ENCODE measurements around the gene STYXL2.

STYXL2 gene

DNA sequence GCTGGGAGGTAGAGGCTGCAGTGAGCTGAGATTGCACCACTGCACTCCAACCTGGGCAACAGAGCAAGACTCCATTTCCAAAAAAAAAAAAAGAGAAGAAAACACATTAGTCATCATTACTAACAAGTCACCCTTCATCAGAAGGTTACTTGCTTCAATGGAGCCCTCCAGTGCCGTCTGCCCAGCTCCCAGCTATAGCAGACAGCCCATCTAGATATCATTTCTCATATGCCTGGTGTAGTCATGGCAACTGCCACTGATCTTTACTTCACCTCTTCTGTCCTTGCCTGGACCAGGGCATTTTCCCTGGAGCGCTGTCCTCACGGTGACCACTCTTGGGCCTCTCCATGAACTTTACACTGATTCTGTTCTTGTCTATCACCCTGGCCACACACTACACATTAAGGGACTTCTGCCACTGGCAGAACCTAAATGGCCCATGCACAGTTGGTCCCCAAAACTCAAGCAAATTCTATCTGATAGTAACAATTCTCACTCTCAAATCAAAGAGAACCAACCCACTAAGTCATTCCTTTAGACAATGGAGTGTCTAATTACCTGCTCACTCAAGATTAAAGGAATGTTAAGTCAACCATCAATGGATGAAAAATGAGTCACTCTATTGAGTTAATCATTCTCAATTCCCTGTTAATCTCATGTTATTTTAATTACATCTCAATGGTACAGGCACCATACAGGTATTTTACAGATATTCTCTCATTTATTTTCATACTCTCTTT, 16.6 kb upstream of the STYXL2 start:
- in situ Hi-C loops (cut with MboI; ENCODE audit: low sequenced_read_pairs) = no loop called here

DNA sequence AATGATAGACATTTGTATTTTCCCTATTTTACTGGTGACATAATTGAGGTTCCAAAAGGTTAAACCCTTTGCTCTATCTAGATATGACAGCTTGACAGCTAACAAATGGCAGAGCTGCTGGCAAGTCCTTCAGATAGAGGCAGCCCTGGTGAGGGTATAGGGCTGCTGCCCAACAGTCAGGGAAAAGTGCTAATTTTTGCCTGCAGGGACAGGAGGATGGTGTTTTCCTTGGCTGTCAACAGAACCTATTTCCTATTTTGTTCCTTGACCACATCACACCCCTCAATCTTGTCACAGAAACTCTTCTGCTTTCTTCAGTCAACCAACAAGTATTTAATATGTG, 16.0 kb upstream of the STYXL2 start:
- in situ Hi-C loops (cut with MboI; ENCODE audit: low sequenced_read_pairs) = no loop called here

DNA sequence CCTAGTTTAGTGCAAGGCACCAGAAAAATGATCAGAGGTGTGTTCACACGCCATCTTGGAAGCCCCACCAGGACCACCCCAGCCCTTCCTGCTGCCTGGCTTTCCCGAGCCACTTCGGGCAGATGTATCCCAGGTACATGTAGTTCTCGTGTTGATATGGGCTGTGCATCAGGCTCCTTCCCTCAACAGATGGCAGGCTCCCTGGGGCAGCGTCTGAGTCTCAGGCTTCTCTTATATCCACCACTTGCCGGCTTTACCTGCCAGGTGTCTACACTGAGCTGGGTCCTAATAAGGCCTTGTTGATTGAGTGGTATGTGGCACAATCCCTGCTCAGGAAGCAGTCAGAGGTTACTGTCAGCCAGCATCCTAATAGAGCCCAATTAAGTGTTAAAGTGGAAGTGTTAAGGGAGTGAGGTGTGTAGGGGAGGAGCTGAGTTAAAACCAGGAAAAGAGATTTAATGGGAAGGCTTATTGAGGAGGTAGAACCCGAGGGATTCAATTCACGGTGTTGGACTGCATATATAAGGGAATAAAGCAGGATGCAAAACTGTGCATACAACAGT, 12.2 kb upstream of the STYXL2 start:
- in situ Hi-C loops (cut with MboI; ENCODE audit: low sequenced_read_pairs) = no loop called here

DNA sequence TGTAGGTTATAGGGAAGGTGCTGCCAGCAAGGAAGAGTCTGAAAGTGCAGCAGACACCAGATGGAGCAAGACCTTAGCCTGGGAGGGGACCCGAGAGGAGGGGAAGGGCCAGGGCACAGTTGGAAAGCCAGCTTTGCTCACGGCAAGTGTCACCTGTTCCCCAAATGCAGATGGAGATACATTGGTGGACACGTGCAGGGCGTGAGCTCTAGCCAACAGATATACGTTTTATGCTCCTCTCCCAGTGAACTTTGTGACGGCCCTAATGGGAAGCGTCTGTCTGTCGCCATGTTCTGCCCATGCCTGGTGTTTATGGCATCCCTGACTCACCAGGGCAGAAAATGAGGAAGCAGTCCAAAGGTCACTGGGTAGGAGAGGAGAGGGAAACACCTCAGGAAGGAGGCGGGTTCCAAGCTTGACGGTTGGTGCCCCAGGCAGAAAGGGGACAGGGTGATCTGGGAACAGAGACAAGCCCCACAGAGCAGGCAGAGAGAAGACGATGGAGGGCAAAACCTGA, 11.3 kb upstream of the STYXL2 start:
- in situ Hi-C loops (cut with MboI; ENCODE audit: low sequenced_read_pairs) = no loop called here

DNA sequence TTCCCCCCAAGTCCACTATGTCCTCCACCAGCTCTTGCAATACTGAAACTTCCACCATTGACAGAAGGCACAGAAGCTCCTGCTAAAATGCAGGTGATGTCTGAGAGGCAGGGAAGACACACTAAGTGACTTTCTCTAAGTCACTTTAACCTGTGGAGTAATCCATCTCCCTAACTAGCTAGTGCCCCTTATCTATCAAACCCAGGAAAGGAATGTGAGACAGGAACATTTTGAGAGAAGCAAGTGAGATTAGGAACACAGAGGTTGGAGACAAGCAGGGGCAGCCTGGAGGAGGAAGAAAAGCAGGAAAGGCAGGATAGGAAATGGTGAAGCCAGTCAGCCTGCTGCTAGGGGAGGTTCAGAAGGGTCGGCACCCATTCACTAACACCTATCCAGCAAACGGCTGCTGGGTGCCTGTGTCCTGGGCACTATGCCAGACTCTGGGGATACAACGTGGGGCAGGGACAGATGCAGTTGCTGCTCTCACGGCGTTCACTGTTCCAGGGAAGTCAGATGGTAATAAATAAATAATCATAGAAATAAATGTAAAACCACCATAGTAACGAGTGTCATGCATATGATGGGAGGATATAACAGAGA, 10.7 kb upstream of the STYXL2 start:
- in situ Hi-C loops (cut with MboI; ENCODE audit: low sequenced_read_pairs) = no loop called here

DNA sequence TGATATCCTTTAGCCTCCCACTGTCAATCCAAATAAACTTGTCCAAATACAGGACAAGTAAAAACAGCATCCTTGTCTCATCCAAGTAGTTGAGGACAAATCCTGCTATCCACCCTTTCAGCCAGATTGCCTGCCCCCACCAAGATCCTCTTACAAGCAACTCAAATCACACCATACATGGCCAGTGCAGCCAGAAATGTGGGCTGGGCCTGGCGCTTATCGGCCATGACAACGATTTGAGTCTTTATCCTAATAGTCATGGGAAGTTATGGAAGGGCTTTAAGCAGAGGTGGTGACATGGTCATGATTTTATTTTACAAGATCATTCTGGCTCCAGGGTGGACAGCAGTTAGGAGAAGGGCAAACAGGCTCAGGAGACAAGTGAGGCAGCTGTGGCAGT, 10.0 kb upstream of the STYXL2 start:
- in situ Hi-C loops (cut with MboI; ENCODE audit: low sequenced_read_pairs) = no loop called here

DNA sequence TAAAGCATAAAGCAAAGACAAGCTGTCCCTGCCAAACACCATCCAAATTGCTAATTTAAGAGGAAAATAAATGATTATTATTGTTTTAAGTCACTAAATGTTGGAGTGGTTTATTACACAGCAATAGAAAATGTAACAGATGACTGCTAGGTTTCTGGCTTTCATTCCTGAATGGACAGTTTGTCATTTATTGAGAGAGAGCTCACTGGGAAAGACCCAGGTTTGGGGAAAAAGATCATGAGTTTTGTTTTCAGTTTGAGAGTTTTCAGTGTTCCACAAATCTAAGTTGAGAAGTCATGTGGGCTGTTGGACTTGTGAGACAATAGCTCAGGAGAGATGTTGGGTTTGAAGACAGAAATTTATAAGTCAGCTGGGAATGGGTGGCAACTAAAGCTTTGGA, 9.1 kb upstream of the STYXL2 start:
- in situ Hi-C loops (cut with MboI; ENCODE audit: low sequenced_read_pairs) = no loop called here

DNA sequence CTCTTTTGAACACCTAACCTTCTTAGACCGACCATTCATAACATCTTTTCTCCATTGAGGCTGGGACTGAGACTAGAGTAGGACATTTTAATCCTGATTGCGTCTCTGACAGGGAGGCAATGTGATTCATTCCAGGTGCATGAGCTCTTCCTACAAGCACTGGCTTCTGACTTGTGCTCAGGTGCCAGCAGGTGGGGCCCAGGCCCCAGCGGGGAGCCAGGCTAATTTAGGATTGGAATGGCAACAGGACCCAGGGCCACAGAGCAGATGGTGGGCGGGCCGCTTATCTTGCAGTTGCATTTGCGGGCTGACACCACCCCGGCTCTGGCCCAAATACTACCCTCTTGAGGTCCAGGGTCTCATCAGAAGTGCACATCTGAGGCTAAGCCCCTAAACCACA, 7.8 kb upstream of the STYXL2 start:
- in situ Hi-C loops (cut with MboI; ENCODE audit: low sequenced_read_pairs) = no loop called here

DNA sequence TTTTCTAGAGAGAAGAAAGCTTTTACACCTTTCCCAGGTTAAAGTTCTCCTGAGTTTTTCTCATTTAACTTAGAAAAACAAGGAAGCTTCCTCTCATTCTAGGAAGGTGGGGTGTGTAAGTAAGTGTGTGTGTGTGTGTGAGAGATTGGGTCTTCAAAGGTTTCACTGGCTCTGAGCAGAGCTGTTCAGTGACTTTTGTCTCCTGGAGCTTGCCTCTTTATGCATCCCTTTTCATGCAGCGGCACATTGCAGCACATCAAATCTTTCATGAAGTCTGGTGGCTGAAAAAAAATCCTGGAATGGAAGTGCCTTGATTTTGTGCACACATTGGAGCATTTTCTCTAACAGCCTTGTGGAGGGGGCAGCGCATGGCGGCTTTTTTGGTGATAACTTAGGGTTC, 7.1 kb upstream of the STYXL2 start:
- in situ Hi-C loops (cut with MboI; ENCODE audit: low sequenced_read_pairs) = no loop called here

DNA sequence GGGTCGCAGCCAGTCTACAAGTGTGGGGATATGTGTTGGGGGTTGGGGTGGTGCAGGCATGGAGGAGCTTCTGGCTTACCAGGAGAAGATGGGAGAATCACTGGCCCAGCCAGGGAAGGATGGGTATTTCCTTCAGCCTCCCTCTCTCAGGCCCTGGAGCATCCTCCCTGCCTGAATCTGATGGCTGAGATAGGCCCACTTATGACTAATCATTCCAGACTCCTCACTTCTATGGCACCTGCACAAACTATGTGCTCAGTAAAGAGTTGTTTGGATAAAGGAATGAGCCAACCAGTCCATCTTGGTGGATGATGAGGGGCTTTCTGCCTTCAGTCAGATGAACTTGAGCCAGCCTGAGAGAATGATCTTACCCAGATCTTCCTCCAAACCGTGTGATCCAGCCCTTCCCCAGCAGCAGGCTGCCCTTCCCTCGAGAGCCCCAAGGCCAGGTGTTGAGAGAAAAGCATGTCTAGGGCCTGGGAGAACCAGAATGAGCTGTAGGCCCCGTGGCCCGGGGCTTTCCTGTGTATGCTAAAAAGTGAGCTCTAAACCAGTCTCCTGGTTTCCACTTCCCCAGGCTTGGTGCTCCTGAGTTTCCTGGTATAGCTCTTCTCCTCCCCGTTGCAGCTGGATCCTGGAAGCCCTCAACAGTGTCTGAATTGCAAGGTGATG, 5.0 kb upstream of the STYXL2 start:
- in situ Hi-C loops (cut with MboI; ENCODE audit: low sequenced_read_pairs) = no loop called here

DNA sequence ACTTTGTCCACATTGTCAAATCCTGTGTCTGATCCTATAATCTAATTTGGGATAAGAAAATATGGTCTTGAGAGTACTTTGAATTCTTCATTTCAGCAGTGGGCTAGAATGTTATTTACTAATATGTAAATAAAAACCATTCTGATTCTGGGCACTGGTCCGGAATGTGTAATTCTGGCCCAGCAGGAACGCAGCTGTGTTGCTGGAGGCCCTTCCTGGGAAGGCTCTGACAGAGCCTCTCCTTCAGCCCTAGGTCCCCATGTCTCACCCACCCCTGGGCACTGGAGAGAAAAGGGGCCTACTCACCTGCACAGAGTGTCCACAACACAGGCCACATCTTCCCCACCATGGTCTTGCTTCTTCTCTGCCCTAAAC, 3.9 kb upstream of the STYXL2 start:
- in situ Hi-C loops (cut with MboI; ENCODE audit: low sequenced_read_pairs) = no loop called here

DNA sequence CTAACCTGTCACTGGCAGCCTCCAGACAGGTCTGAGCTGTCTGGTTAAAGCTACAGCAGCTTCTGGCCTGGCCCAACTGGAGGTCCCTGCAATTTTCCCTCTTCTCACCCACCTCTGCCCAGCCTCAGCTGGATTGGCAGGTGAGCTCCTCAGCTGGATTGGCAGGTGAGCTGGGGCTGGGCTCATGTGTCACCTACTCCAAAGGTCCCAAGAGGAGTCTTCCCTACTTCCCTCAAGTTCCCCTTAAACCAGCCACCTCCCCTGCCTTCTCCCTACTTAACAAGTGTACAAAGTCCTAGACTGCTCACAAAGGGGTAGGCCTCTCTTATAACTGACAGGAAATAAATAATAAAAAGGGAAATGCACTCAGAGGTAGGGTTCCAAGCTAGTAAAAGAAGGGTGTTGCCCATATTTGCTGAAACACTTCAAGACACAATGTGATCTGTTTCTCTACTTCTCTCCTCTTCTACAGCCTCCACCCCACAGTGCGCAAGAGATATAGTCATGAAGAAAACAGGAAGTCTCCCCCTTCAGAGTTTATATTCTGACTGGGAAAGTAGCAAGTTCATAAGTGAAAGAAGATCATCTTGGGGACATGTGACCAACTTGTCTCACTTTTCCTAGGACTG, 3.4 kb upstream of the STYXL2 start, which contains the start of gene GPA33:
TSS of gene GPA33 (minus strand) at position 64 of the 629 bp plus-strand sequence. CDS start 90 bp downstream, outside the sequence.
- in situ Hi-C loops (cut with MboI; ENCODE audit: low sequenced_read_pairs) = no loop called here

DNA sequence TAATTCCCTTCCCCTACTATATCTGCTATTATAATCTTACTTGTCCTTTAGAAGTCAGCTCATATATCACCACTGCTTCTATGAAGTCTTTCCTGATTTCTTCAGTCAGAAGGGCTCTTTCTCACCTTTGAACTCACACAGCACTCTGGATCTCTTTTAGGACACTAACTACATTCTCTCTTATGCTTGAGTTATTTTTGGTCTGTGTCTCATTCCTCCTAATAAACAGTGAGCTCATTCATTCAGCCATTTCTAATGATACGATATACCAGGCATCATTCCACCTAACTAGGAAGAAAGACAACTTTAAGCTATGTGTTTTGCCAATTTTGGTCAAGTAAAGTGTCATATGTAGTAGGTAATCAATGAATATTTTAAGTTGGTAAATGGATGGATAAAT, 1.2 kb upstream of the STYXL2 start:
- in situ Hi-C loops (cut with MboI; ENCODE audit: low sequenced_read_pairs) = no loop called here

DNA sequence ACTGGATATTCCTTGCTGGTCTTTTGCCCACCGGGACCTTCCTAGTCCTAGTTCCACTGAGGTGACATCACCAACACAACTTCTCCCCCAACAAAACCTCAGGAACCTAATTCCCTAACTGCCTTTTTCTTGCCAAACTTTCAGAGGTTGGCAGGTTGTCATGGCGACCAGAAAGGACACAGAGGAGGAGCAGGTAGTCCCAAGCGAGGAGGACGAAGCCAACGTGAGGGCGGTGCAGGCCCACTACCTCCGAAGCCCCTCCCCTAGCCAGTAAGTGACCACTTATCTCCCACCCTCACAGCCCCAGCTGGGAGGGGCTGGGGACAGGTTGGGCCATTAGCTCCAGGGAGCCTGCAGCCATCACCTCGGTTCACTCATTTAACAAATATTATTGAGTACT, 815 bp downstream of the STYXL2 start:
- in situ Hi-C loops (cut with MboI; ENCODE audit: low sequenced_read_pairs) = no loop called here

DNA sequence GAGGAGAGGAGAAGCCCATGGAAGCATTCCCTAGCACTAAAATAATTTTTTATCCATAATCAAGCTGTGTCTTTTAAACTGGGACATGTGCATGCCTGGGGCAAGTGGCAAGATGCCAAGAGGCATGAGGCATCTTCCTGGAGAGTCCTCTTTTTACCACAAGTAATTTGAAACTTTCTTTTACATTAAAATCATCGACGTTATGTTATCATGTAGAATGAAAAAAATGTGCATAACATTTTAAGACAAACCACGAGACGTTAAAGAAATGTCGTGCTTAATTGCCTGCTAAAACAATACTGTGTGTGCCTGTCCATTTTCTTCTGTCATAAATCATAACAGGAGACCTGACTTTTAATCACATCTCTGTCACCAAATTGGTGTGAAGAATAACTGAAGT, 1.5 kb downstream of the STYXL2 start:
- in situ Hi-C loops (cut with MboI; ENCODE audit: low sequenced_read_pairs) = no loop called here

DNA sequence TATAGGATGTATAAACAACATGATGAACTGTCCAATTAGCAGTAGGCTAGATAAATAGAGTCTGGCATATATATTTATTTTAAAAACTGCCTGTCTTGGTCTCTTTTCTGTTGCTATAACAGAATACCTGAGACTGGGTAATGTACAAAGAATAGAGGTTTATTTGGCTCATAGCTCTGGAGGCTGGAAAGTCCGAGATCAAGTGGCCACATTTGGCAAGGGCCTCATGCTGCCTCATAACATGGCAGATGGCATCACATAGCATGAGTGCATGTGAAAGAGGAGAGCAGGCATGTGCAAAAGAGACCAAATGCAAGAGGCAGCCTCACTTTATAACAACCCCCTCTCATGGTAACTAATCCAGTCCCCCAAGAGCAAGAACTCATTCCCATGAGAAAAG, 6.0 kb downstream of the STYXL2 start:
- in situ Hi-C loops (cut with MboI; ENCODE audit: low sequenced_read_pairs) = no loop called here

DNA sequence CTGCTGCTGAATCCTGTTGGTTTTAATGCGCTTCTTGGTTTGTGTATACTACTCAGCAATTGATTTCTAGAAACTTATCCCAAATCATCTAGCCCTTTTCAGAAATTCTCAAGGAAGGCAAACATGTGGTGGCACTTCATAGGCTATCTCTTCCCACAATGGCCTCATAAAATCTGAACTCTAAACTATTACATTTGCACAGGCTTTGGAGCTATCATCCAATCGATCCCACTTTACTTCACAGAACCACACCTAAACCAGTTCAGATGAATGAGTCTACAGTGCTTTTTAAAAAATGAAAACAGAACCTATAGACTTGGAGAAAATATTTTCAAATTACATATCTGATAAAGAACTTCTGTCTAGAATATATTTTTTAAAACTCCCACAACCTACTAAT, 6.9 kb downstream of the STYXL2 start:
- in situ Hi-C loops (cut with MboI; ENCODE audit: low sequenced_read_pairs) = no loop called here

DNA sequence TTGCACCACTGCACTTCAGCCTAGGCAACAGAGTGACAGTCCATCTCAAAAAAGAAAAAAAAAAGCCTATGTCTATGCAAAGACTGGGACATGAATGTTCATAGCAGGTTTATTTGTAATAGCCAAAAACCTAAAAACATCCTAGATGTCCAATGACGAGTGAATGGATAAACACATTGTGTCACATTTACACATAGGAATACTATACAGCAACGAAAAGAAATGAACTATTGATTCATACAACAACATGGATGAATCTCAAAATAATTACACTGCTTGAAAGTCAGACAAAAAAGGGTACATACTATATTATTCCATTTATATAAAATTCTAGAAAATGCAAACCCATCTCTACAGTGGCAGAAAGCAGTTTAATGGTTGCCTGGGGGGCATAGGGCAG, 7.9 kb downstream of the STYXL2 start:
- in situ Hi-C loops (cut with MboI; ENCODE audit: low sequenced_read_pairs) = no loop called here

DNA sequence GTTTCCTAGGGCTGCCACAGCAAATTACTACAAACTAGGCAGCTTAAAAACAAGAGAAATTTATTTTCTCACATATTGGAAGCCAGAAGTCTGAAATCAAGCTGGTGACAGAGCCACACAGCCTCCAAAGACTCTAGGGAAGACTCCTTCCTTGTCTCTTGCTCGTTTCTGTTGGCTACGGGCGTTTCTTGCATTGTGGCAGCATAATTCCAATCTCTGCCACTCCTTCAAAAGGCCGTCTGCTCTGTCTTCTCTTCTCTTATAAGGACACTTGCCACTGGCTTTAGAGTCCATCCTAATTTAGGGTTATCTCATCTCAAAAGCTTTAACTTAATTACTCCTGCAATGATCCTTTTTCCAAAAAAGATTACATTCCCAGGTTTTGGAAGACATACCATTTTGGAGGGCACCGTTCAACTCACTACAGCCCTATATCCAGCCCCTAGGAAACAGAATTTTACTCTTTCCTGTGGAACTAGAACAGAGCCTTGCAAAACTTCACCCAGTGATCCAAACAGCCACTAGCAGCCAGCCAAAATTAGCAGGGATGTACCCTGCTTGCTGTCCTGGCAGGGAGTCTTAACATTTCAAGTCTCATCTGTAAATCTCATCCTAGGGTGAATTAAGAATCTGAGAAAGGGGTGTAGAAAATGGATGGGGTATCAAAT, 9.2 kb downstream of the STYXL2 start:
- in situ Hi-C loops (cut with MboI; ENCODE audit: low sequenced_read_pairs) = no loop called here

DNA sequence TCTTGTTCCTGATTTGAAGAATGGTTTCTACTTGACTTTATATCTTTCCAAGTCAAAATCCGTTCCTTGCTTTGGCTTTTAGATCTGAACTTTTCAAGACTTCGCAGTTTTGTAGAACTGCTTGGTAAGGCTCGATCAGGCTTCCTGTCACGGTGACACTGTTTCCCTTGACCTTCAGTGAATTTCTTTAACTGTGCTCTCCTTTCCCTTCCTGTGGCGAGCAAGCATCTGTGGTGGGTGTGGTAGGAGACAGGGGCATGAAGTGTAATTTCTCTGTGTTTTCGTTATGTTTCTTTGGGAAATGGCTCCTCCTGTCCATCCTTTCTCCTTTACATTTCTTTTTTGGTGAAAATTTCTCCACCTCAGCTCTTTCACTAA, 10.4 kb downstream of the STYXL2 start:
- in situ Hi-C loops (cut with MboI; ENCODE audit: low sequenced_read_pairs) = no loop called here
